Heart left ventricle (tissue), 16 donors: Measurements from ENCODE around the gene TTLL9. TPM values are rescaled to one million over a fixed set of nuclear protein-coding genes. Genes with fewer than 3 reads are reported as not detected.

Experiments
- ATAC-seq, 4 donors: fragments of 200-7000 bp; cut with Tn5 transposase; one replicate each; pipeline ENCODE4 v1.9.1; 2020 to 2022; ENCODE audit warnings: moderate library complexity in 4 of 4, mild to moderate bottlenecking in 3 of 4, moderate number of reproducible peaks in 1 of 4
- DNase-seq, 5 donors: peaks; one replicate each; pipeline ENCODE4 v3.0.0-alpha.2; 2020
- H3K27ac ChIP-seq, 12 donors: fragments of 200-600 bp; sonication (generic) in 4 of 12; one replicate each; pipeline versions ENCODE4 v1.5.0 to v1.8.0; 2016 to 2022; ENCODE audit warnings: mild to moderate bottlenecking in 2 of 12
- H3K27me3 ChIP-seq, 9 donors: fragments of 200-600 bp; sonication (generic) in 2 of 9; one replicate each; pipeline versions ENCODE4 v1.5.1 to v1.8.0; 2016 to 2022; ENCODE audit warnings: mild to moderate bottlenecking in 3 of 9
- H3K36me3 ChIP-seq, 9 donors: fragments of 200-600 bp; sonication (generic) in 2 of 9; one replicate each; pipeline versions ENCODE4 v1.5.0 to v1.8.0; 2018 to 2022; ENCODE audit warnings: mild to moderate bottlenecking in 2 of 9
- H3K4me1 ChIP-seq, 12 donors: fragments of 200-600 bp; sonication (generic) in 4 of 12; one replicate each; pipeline versions ENCODE4 v1.5.0 to v1.8.0; 2016 to 2022; ENCODE audit warnings: mild to moderate bottlenecking in 3 of 12
- H3K4me3 ChIP-seq, 12 donors: fragments of 200-600 bp; sonication (generic) in 4 of 12; one replicate each; pipeline versions ENCODE4 v1.5.0 to v1.8.0; 2017 to 2022; ENCODE audit warnings: mild to moderate bottlenecking in 9 of 12, moderate library complexity in 4 of 12
- H3K9me3 ChIP-seq, 12 donors: fragments of 200-600 bp; sonication (generic) in 4 of 12; one replicate each; pipeline versions ENCODE4 v1.5.0 to v1.8.0; 2016 to 2022; ENCODE audit warnings: mild to moderate bottlenecking in 1 of 12
- CTCF ChIP-seq, 12 donors: fragments of 200-600 bp; sonication (generic) in 4 of 12; IDR thresholded peaks; one replicate each; pipeline versions ENCODE4 v1.5.0 to v1.8.0; 2018 to 2022; ENCODE audit warnings: antibody characterized with exemption in 12 of 12, mild to moderate bottlenecking in 5 of 12
- POLR2A ChIP-seq, 2 donors: fragments of 450-650 bp; IDR thresholded peaks; one replicate each; pipeline ENCODE4 v1.6.1; 2017; ENCODE audit warnings: antibody characterized with exemption in 2 of 2, mild to moderate bottlenecking in 2 of 2, moderate library complexity in 2 of 2
- WGBS, 4 donors: extraction: QIAGEN DNeasy Blood & Tissue Kit in 2 of 4; methylation state at CpG; one replicate each; pipeline versions ENCODE4 v1.1.5 to v1.1.7; 2013 to 2018; 5-methylcytosine and 5-hydroxymethylcytosine counted together
- intact Hi-C, 10 donors: fragments of 100-400 bp; cut with DNase I; formaldehyde crosslinking; loops; one replicate each; pipeline versions ENCODE4 v1.11.1 to v1.14.2; 2022
- polyA plus RNA-seq, 2 donors: library from polyadenylated mRNA; stranded (reverse); fragments of 200-250 nt; gene quantifications; one replicate each; pipeline ENCODE4 v1.2.3, GENCODE V29; 2013
- total RNA-seq, 9 donors: library from RNA; depleted of rRNA in 2 of 9; stranded (reverse); fragments of >200 nt in 2 of 9; fragmentation: NEBNext Ultra II Directional in 3 of 9; extraction: Animal tissue kit (Norgen Biotek cat#: 25700) in 3 of 9; gene quantifications; one replicate each; pipeline versions ENCODE4 v1.1.0 to v1.2.4, GENCODE V29; 2016 to 2023
- donor health status: ischemic (EF 13 %, LVEDD 7.1; RV severe dilation, severe dysfunction).
- donor health status: healthy with polysubstance abuse.
- donor health status: DM: no; HTN: yes; CAD: no.
- donor health status: DM: no; HTN: no; CAD: no.
- donor health status: ischemic (EF 25% LVEDD 6.9; RV normal size, moderate dysfunction).
- donor health status: ischemic (EF 25% LVEDD 5.7; RV mildly dilated, moderate dysfunction).
- donor health status: healthy.
- donor health status: DM: yes; HTN: yes; CAD: no.
- donor health status: ischemic (EF 35%, LVEDD 5.7; RV mildly dilated, moderate dysfunction).
- donor health status: nonischemic (EF 11% LVEDD 7.7; RV severe dilation, severe dysfunction).
- donor health status: DM: yes; HTN: yes; CAD: no.
- donor health status: PGD.
- donor health status: ischemic (EF 29% LVEDD 5.4; RV normal size, mild dysfunction).
- donor health status: nonischemic (EF 23%, LVEDD 6.1; RV moderate dilation, normal function).

Gene TTLL9
- total and polyA plus RNA-seq, 11 donors, result not detected

DNA sequence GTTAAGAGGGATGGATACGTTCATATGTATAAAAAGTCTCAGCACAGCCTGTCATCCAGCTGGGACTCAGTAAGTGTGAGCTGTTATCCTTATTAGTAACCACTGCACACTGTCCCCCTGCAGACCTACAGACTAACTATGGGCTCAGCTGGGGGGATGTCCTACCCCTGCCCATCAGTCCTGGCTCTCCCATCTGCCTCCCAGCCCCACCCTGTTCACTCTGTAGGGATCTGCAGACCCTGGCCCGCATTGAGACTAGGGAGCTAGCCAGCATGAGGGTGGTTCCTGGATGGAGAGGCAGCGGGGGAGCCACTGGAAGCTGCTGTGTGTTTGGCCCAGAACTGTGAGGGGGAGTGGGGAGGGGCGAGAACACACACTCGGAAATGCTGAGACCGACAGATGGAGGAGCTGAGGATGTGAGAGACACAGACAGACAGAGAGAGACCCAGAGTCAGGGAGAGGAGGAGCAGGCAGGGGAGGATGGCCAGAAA is 114.6 kb downstream of the TTLL9 start:
- intact Hi-C loops, result no loop called here
- no peak for ATAC-seq
- 25 to 34% (median 29%) methylated on average over 6 of the region's 6 CpGs for WGBS, 4 donors

GRCh38 chr20:31987744-31988143 is 117.3 kb downstream of the TTLL9 start:
- WGBS, 4 donors, result 40 to 59% (median 52%) methylated on average over 1 of the region's 1 CpG
- TF ChIP-seq CTCF (IDR thresholded peaks at IDR 0.05) (no peak), POLR2A (IDR thresholded peaks at IDR 0.05) (no peak)
- DNase-seq, result no peak

More for the DNA sequence above, 114.6 kb downstream of the TTLL9 start:
- H3K27me3 ChIP-seq, result peaks cover 0 to 5% (median 0%) of the 10 kb centered on the region in 9 donors
- no peak overlapping the region for H3K27ac ChIP-seq
- TF ChIP-seq CTCF (IDR thresholded peaks at IDR 0.05) (no peak), POLR2A (IDR thresholded peaks at IDR 0.05) (no peak)
- no peaks in the 10 kb centered on the region for H3K4me1 ChIP-seq
- no peak overlapping the region for H3K4me3 ChIP-seq
- H3K36me3 ChIP-seq, result no peaks in the 10 kb centered on the region
- H3K9me3 ChIP-seq, result no peaks in the 10 kb centered on the region
- DNase-seq, result no peak

GRCh38 chr20:31988430-31989015 is 118.1 kb downstream of the TTLL9 start:
- Histone ChIP-seq H3K27ac (no peak overlapping the region), H3K4me1 (no peaks in the 10 kb centered on the region), H3K36me3 (no peaks in the 10 kb centered on the region), H3K27me3 (peaks cover 0 to 4% (median 0%) of the 10 kb centered on the region in 9 donors), H3K9me3 (no peaks in the 10 kb centered on the region), H3K4me3 (no peak overlapping the region)
- TF ChIP-seq POLR2A (IDR thresholded peaks at IDR 0.05), result no peak
- intact Hi-C loops, result no loop called here
- ATAC-seq, result no peak
- no peak for DNase-seq
- WGBS, 4 donors, result 88 to 93% (median 91%) methylated on average over 5 of the region's 5 CpGs

More at GRCh38 chr20:31987744-31988143, 117.3 kb downstream of the TTLL9 start:
- peak in 1 of 4 donors; percentile 22 for ATAC-seq
- Histone ChIP-seq H3K27ac (no peak overlapping the region), H3K4me1 (no peaks in the 10 kb centered on the region), H3K9me3 (no peaks in the 10 kb centered on the region), H3K36me3 (no peaks in the 10 kb centered on the region), H3K27me3 (no peaks in the 10 kb centered on the region), H3K4me3 (no peak overlapping the region)
- intact Hi-C loops, result no loop called here

DNA sequence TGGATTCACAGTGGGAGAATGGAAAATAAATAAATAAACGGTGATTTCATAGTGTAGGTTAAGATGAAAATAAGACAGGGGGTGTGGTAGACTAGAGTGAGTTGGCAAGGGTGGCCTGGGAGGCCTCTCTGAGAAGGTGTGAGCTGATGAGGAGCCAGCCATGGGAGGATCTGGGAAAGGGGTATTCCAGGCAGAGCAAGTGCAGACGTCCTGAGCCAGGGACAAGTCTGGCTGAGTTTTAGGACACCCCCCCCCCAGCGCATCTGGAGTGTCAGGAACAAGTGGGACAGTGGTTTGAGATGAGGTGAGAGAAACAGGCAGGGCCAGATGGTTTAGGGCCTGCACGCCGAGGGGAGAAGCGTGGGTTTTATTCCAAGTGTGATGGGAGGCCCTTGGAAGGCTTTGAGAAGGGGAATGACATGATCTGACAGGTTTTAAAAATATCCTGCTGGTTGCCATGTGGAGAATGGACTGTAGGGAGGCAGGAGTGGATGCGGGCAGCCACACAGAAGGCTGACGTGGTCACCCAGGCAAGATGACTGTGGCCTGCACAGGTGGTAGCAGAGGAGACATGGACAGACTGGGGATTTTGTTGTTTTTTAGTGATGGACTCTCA is 118.7 kb downstream of the TTLL9 start:
- Histone ChIP-seq H3K9me3 (no peaks in the 10 kb centered on the region), H3K27ac (no peak overlapping the region), H3K4me3 (no peak overlapping the region), H3K4me1 (no peaks in the 10 kb centered on the region), H3K27me3 (peaks cover 0 to 11% (median 6%) of the 10 kb centered on the region in 9 donors), H3K36me3 (no peaks in the 10 kb centered on the region)
- intact Hi-C loops, result no loop called here
- ATAC-seq (peak in 1 of 4 donors; percentile 35), DNase-seq (no peak)
- WGBS, 4 donors, result 66 to 72% (median 67%) methylated on average over 8 of the region's 8 CpGs
- no peak for TF ChIP-seq POLR2A (IDR thresholded peaks at IDR 0.05)
- no peak for TF ChIP-seq CTCF (IDR thresholded peaks at IDR 0.05)
